ENCODE data around the gene HAUS7.

HAUS7 gene

GRCh38 chrX:153450949-153451277 lies 19.5 kb downstream of the HAUS7 start:
- FAIRE-seq: no peak

- FAIRE-seq: no peak
Measured at GRCh38 chrX:153450114-153450948, 20.0 kb downstream of the HAUS7 start.

- FAIRE-seq: no peak
Measured at GRCh38 chrX:153449368-153450113, 20.8 kb downstream of the HAUS7 start.

GRCh38 chrX:153448556-153449367 lies 21.6 kb downstream of the HAUS7 start:
- no peak for FAIRE-seq

- FAIRE-seq: no peak
Measured at GRCh38 chrX:153447581-153447960, 22.8 kb downstream of the HAUS7 start.

- no peak for FAIRE-seq
Measured at GRCh38 chrX:153446950-153447580, 23.3 kb downstream of the HAUS7 start.

GRCh38 chrX:153446636-153446936 lies 23.8 kb downstream of the HAUS7 start:
- FAIRE-seq: no peak

GRCh38 chrX:153445856-153446635 lies 24.3 kb downstream of the HAUS7 start, which contains the start of gene TREX2:
TSS of gene TREX2 (minus strand) at chrX:153446056. CDS start at chrX:153445430, 626 bp downstream.
- FAIRE-seq: no peak

GRCh38 chrX:153445106-153445855 lies 25.1 kb downstream of the HAUS7 start:
- FAIRE-seq: no peak

GRCh38 chrX:153444333-153445011 lies 25.9 kb downstream of the HAUS7 start:
- no peak for FAIRE-seq

GRCh38 chrX:153443476-153444332 lies 26.7 kb downstream of the HAUS7 start:
- no peak for FAIRE-seq

GRCh38 chrX:153442463-153442862 lies 27.9 kb downstream of the HAUS7 start:
- no peak for FAIRE-seq

GRCh38 chrX:153441981-153442380 lies 28.4 kb downstream of the HAUS7 start:
- no peak for FAIRE-seq

- FAIRE-seq: no peak
Measured at GRCh38 chrX:153441296-153441695, 29.1 kb downstream of the HAUS7 start.

GRCh38 chrX:153440556-153441135 lies 29.7 kb downstream of the HAUS7 start:
- FAIRE-seq: no peak

- FAIRE-seq: no peak
Measured at GRCh38 chrX:153439977-153440376, 30.4 kb downstream of the HAUS7 start.

GRCh38 chrX:153438532-153438931 lies 31.8 kb downstream of the HAUS7 start:
- FAIRE-seq: no peak

GRCh38 chrX:153435845-153436244 lies 34.5 kb downstream of the HAUS7 start:
- FAIRE-seq: no peak

- FAIRE-seq: no peak
Measured at GRCh38 chrX:153434801-153435200, 35.6 kb downstream of the HAUS7 start.
